Measurements from ENCODE around the gene ITGB4. TPM values are rescaled to one million over a fixed set of nuclear protein-coding genes. Genes with fewer than 3 reads are reported as not detected.

The ITGB4 gene
- total and polyA plus RNA-seq, 2 of the 13 experiments (the other 11 are each of a cell fraction or from before 2014, with no cell fraction given), result 6.9 to 14.5 TPM

GRCh38 chr17:75773808-75774470 is 52.7 kb downstream of the ITGB4 start:
- Histone ChIP-seq H3K36me3 (replicated peaks in 1 of 2; ENCODE audit: control insufficient read depth in 1 of 2, insufficient read depth in 2 of 2, low read length in 2 of 2) (peaks cover 8 to 9% of the 10 kb centered on the region in 2 experiments; a peak in 4 of 5 replicates), H3K79me2 (ENCODE audit: insufficient read depth, low read length) (peaks cover 18% of the 10 kb centered on the region), H4K20me1 (ENCODE audit: insufficient read depth, low read length) (peaks cover 26% of the 10 kb centered on the region), H3K4me1 (ENCODE audit: insufficient read depth, low read length) (peaks cover 76% of the 10 kb centered on the region), H3K27ac (ENCODE audit: extremely low read length, insufficient read depth, low read length) (no peak overlapping the region), H3K9me3 (ENCODE audit: low read length) (no peaks in the 10 kb centered on the region), H3K4me3 (replicated peaks in 1 of 3; ENCODE audit: insufficient read depth in 1 of 3, low read depth in 2 of 3, low read length in 3 of 3) (no peak overlapping the region), H3K4me2 (ENCODE audit: low read depth, low read length) (no peak overlapping the region), H3K27me3 (ENCODE audit: control insufficient read depth in 1 of 2, insufficient read depth in 2 of 2, low read length in 2 of 2) (no peaks in the 10 kb centered on the region; a peak in 1 of 5 replicates), H3K9ac (ENCODE audit: insufficient read depth, low read depth, low read length) (no peak overlapping the region), H2AFZ (ENCODE audit: low read length) (no peak overlapping the region)
- CTCF ChIA-PET (ENCODE audit: low intra/inter-chr PET ratio, low total read pairs), result no interaction called here
- intact Hi-C loops (cut with micrococcal nuclease; ENCODE audit: unreplicated experiment) (no loop called here), in situ Hi-C loops (cut with HindIII; ENCODE audit: extremely low pct_ligation_motif_present, low pct_unique_long_range_greater_than_20kb) (no loop called here)
- DNase-seq (ENCODE audit: low spot score) (no peak), FAIRE-seq (no peak), ATAC-seq (peak; percentile 61)
- POLR2A ChIA-PET, result interaction anchor here (2.1 to 13.1 kb wide), 7 partner anchors 11 to 103 kb away, joined by 5 to 390 read pairs (median 16); partner anchors contain the start of genes GALK1, TRIM47, UNC13D and UNK
- 58% methylated on average over 15 of the region's 15 CpGs for whole genome bisulfite sequencing (ENCODE audit: low lambda C conversion rate)
- BruUV-seq (replicated peaks), result no TSS peak
- no peak for TF ChIP-seq HNRNPK (IDR thresholded peaks at IDR 0.05; ENCODE audit: low read depth, low read length, poor library complexity, severe bottlenecking)
- no peak for TF ChIP-seq DMTF1 (CRISPR knock-in tag; IDR thresholded peaks at IDR 0.05)
- no peak for TF ChIP-seq EZH2 (conservative IDR thresholded peaks at IDR 0.05; ENCODE audit: low read depth, low read length)
- TF ChIP-seq MXD4 (CRISPR knock-in tag; IDR thresholded peaks at IDR 0.05), result no peak
- TF ChIP-seq ZNF343 (CRISPR knock-in tag; IDR thresholded peaks at IDR 0.05), result no peak
- TF ChIP-seq KLF13 (CRISPR knock-in tag; IDR thresholded peaks at IDR 0.05), result peak; percentile 50; the same call in 1 of the 2 replicates
- no peak for TF ChIP-seq MXI1 (IDR thresholded peaks at IDR 0.05; ENCODE audit: borderline replicate concordance, low read depth, low read length)
- TF ChIP-seq ZBTB46 (CRISPR knock-in tag; IDR thresholded peaks at IDR 0.05; ENCODE audit: borderline replicate concordance), result no peak
- no peak for TF ChIP-seq SPEN (CRISPR knock-in tag; IDR thresholded peaks at IDR 0.05; ENCODE audit: low read depth)
- TF ChIP-seq ZNF576 (CRISPR knock-in tag; IDR thresholded peaks at IDR 0.05), result no peak
- TF ChIP-seq HNRNPUL1 (IDR thresholded peaks at IDR 0.05; ENCODE audit: low read depth, low read length), result no peak
- TF ChIP-seq, protein P1, sequence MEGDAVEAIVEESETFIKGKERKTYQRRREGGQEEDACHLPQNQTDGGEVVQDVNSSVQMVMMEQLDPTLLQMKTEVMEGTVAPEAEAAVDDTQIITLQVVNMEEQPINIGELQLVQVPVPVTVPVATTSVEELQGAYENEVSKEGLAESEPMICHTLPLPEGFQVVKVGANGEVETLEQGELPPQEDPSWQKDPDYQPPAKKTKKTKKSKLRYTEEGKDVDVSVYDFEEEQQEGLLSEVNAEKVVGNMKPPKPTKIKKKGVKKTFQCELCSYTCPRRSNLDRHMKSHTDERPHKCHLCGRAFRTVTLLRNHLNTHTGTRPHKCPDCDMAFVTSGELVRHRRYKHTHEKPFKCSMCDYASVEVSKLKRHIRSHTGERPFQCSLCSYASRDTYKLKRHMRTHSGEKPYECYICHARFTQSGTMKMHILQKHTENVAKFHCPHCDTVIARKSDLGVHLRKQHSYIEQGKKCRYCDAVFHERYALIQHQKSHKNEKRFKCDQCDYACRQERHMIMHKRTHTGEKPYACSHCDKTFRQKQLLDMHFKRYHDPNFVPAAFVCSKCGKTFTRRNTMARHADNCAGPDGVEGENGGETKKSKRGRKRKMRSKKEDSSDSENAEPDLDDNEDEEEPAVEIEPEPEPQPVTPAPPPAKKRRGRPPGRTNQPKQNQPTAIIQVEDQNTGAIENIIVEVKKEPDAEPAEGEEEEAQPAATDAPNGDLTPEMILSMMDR (CRISPR knock-in tag; IDR thresholded peaks at IDR 0.05), result peak; percentile 43; the same call in 1 of the 2 replicates
- no peak for TF ChIP-seq MEIS1 (CRISPR knock-in tag; IDR thresholded peaks at IDR 0.05; ENCODE audit: borderline replicate concordance)
- TF ChIP-seq ZSCAN31 (CRISPR knock-in tag; IDR thresholded peaks at IDR 0.05; ENCODE audit: low read depth), result no peak
- no peak for TF ChIP-seq ZNF460 (CRISPR knock-in tag; IDR thresholded peaks at IDR 0.05; ENCODE audit: borderline replicate concordance)
- TF ChIP-seq MEF2D (CRISPR knock-in tag; IDR thresholded peaks at IDR 0.05), result no peak
